Stimulated activated naive CD8-positive, alpha-beta T cell treated with anti-CD3 and anti-CD28 coated beads, Interleukin-15, Interleukin-2, amounts not matched to agents 100 ng/mL and 50 ng/mL, for 24 hours (primary cell): ENCODE results near the gene LRRC28.
"Not testable (repeated sequence)": the region's sequence is repeated elsewhere in the genome, so short reads cannot be mapped to it uniquely, and the experiment has no call there.

ENCODE experiments used
- H3K27ac Mint-ChIP-seq: one replicate; pipeline ENCODE4 v1.8.0; 2021; ENCODE audit warnings: mild to moderate bottlenecking, mixed read lengths
- H3K27me3 Mint-ChIP-seq: one replicate; pipeline ENCODE4 v1.8.0; 2021; ENCODE audit warnings: mixed read lengths
- H3K36me3 Mint-ChIP-seq: one replicate; pipeline ENCODE4 v1.8.0; 2021; ENCODE audit warnings: low read depth, mixed read lengths
- H3K4me1 Mint-ChIP-seq: one replicate; pipeline ENCODE4 v1.8.0; 2021; ENCODE audit warnings: low read depth, mixed read lengths
- H3K4me3 Mint-ChIP-seq: one replicate; pipeline ENCODE4 v1.8.0; 2021; ENCODE audit warnings: mild to moderate bottlenecking, mixed read lengths
- H3K9me3 Mint-ChIP-seq: one replicate; pipeline ENCODE4 v1.8.0; 2021; ENCODE audit warnings: mixed read lengths

LRRC28 gene

DNA sequence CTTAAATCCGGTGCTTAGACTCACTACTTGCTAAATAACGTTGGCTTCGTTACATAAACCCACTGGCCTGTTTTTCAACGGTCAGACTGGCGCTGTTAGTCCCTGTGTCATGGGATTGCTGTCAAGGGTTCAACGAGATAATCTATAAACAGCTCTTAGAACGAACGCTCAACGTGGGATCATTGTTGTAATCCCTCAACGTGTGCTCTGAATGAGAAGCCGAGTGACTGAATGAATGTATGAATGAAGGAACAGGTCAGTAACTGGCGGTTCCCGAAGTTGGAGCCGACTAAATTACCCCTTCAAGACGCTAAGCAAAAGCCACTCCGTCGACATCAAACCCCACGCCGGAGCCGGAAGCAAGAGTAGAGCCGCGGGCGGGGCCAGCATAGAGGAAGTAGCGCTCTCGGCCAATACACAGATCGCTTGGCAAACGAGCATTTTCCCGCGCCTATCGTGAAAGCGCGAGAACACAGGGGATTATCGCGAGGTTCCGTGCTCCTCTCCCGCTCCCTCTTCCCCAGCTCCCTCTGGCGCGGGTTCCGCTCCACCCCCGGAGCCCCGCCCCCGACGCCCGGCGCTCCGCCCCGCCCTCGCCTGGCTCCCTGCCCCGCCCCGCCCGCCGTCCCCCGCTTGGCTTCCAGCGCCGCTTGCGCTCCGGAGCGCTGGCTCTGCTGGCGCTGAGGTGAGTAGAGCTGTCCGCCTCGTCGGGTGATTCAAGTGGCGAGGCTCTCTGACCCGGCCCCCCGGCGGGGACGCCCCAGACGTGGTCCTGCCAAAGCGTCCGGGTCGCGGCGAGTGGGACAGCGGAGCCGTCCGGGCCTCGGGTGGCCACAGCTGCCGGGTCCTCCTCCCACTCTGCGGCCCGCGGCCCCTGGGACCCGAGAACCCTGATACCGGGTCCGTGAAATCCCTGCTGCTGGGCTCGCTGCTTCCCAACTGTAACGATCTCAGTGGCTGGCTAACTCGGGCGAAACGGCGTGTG, at the start of gene LRRC28:
Gene LRRC28 (plus strand): TSS at position 625 of the 985 bp plus-strand sequence. CDS start 4,477 bp downstream, outside the sequence.
- no peaks in the 10 kb centered on the region for H3K27me3 Mint-ChIP-seq
- peaks cover 25% of the 10 kb centered on the region for H3K4me1 Mint-ChIP-seq

GRCh38 chr15:99202176-99202552, 49.1 kb upstream of the LRRC28 start:
- H3K36me3 Mint-ChIP-seq = peaks cover 7% of the 10 kb centered on the region
- no peaks in the 10 kb centered on the region for H3K27me3 Mint-ChIP-seq
- H3K4me1 Mint-ChIP-seq = no peaks in the 10 kb centered on the region
- no peaks in the 10 kb centered on the region for H3K9me3 Mint-ChIP-seq
- H3K4me3 Mint-ChIP-seq = no peak overlapping the region
- no peak overlapping the region for H3K27ac Mint-ChIP-seq

More for the DNA sequence above, at the start of gene LRRC28:
- Mint-ChIP-seq H3K27ac (peak within 1 kb of the TSS; percentile 93), H3K9me3 (no peaks in the 10 kb centered on the region), H3K36me3 (peaks cover 10% of the 10 kb centered on the region), H3K4me3 (no peak within 1 kb of the TSS)

GRCh38 chr15:99207672-99208071, 43.6 kb upstream of the LRRC28 start:
- H3K4me1 Mint-ChIP-seq = no peaks in the 10 kb centered on the region
- no peaks in the 10 kb centered on the region for H3K27me3 Mint-ChIP-seq
- no peak overlapping the region for H3K27ac Mint-ChIP-seq
- no peak overlapping the region for H3K4me3 Mint-ChIP-seq
- H3K9me3 Mint-ChIP-seq = no peaks in the 10 kb centered on the region
- H3K36me3 Mint-ChIP-seq = no peaks in the 10 kb centered on the region

DNA sequence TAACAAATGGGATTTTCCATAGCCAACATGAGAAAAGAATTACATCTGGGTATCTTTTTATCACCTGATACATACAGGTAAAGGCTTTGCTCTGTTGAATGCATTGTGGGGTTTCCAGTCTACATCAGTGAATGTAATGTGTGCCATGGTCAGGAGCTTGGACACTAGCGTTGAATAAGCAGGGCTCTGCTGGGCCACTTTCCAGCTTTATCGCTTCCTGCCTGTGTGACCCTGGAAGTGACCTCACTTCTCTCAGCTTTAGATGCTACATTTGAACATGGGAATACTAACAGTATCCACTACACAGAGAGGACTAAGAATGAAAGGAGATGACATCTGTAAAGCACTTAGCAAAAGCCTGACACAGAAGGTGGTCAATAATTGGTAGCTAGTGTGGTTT, 42.0 kb upstream of the LRRC28 start:
- no peaks in the 10 kb centered on the region for H3K36me3 Mint-ChIP-seq
- H3K27ac Mint-ChIP-seq = no peak overlapping the region
- no peak overlapping the region for H3K4me3 Mint-ChIP-seq
- H3K9me3 Mint-ChIP-seq = no peaks in the 10 kb centered on the region
- H3K4me1 Mint-ChIP-seq = no peaks in the 10 kb centered on the region
- no peaks in the 10 kb centered on the region for H3K27me3 Mint-ChIP-seq

GRCh38 chr15:99210334-99210733, 40.9 kb upstream of the LRRC28 start:
- no peaks in the 10 kb centered on the region for H3K4me1 Mint-ChIP-seq
- H3K36me3 Mint-ChIP-seq = no peaks in the 10 kb centered on the region
- no peak overlapping the region for H3K27ac Mint-ChIP-seq
- no peaks in the 10 kb centered on the region for H3K27me3 Mint-ChIP-seq
- no peak overlapping the region for H3K4me3 Mint-ChIP-seq
- H3K9me3 Mint-ChIP-seq = no peaks in the 10 kb centered on the region

DNA sequence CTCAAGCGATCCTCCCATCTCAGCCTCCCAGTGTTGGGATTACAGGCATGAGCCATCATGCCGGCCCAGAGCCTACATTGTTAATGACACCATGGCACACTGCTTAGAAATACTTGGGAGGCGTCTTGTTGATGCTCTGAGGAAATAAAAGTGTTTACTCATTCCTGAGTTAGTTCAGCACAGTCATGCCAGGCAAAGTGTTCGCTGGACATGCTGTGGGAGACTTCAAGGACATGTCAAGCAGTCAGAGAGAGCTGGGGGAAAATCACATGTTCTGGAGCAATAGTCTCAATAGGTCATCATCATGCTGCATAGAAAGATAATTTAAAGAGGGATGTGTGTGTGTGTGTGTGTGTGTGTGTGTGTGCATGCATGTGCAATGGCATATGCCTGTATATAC, 39.4 kb upstream of the LRRC28 start:
- no peaks in the 10 kb centered on the region for H3K4me1 Mint-ChIP-seq
- H3K27ac Mint-ChIP-seq = no peak overlapping the region
- no peaks in the 10 kb centered on the region for H3K27me3 Mint-ChIP-seq
- H3K9me3 Mint-ChIP-seq = no peaks in the 10 kb centered on the region
- H3K36me3 Mint-ChIP-seq = no peaks in the 10 kb centered on the region
- H3K4me3 Mint-ChIP-seq = no peak overlapping the region

GRCh38 chr15:99212406-99212805, 38.9 kb upstream of the LRRC28 start:
- Mint-ChIP-seq H3K4me1 (no peaks in the 10 kb centered on the region), H3K36me3 (no peaks in the 10 kb centered on the region), H3K27me3 (no peaks in the 10 kb centered on the region), H3K27ac (no peak overlapping the region), H3K4me3 (no peak overlapping the region), H3K9me3 (no peaks in the 10 kb centered on the region)

DNA sequence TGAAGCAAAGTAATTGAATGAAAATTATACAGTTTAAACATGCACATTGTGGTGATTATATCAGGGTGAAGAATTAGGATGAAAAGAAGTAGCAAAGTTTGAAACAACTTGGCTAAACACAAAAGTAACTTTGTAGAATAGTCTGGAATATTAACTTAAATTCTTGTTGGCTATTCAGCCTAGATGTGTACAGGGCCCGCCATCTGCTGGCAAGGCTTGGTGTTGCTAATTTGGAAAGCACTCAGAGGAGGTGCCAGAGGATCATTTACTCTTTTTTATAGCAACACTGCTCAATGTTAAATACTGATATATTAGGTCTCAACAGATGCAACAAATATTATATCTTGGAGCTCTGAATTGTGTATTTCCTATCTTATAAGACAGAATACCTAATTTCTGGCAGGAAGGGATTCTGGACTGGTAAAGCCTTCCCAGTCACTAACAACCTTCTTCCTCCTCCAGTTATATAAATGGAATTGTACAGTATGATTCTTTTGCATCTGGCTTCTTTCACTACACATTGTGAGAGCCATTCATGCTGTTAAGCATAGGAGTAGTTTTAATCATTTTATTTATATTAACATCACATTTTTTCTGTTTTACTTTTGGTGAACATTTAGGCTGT, 38.0 kb upstream of the LRRC28 start:
- Mint-ChIP-seq H3K27me3 (no peaks in the 10 kb centered on the region), H3K4me1 (no peaks in the 10 kb centered on the region), H3K4me3 (no peak overlapping the region), H3K27ac (no peak overlapping the region), H3K9me3 (no peaks in the 10 kb centered on the region), H3K36me3 (peaks cover 5% of the 10 kb centered on the region)

GRCh38 chr15:99224372-99225214, 26.7 kb upstream of the LRRC28 start:
- H3K27me3 Mint-ChIP-seq = no peaks in the 10 kb centered on the region
- no peaks in the 10 kb centered on the region for H3K4me1 Mint-ChIP-seq
- H3K9me3 Mint-ChIP-seq = no peaks in the 10 kb centered on the region
- no peak overlapping the region for H3K4me3 Mint-ChIP-seq
- H3K36me3 Mint-ChIP-seq = peaks cover 10% of the 10 kb centered on the region
- H3K27ac Mint-ChIP-seq = no peak overlapping the region

DNA sequence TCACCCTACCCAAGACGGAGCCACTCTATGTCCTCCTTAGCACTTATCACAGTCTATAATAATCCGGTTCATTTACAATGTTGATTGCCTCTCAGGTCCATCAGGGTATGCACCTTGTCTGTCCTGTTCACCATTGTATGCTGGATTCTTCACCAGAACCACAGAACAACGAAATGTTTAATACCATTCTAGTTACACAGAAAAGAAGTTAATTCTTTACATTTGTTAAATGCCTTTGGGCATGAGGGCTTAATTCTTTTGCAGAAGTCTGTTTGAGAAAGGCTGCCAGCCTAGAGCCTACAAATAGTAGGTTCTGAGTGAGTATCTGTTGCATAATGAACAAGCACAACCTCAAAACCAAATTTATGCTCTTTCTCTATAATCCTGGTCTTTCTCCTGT, 24.5 kb upstream of the LRRC28 start:
- Mint-ChIP-seq H3K9me3 (no peaks in the 10 kb centered on the region), H3K36me3 (peaks cover 10% of the 10 kb centered on the region), H3K27me3 (no peaks in the 10 kb centered on the region), H3K27ac (no peak overlapping the region), H3K4me3 (no peak overlapping the region), H3K4me1 (no peaks in the 10 kb centered on the region)

DNA sequence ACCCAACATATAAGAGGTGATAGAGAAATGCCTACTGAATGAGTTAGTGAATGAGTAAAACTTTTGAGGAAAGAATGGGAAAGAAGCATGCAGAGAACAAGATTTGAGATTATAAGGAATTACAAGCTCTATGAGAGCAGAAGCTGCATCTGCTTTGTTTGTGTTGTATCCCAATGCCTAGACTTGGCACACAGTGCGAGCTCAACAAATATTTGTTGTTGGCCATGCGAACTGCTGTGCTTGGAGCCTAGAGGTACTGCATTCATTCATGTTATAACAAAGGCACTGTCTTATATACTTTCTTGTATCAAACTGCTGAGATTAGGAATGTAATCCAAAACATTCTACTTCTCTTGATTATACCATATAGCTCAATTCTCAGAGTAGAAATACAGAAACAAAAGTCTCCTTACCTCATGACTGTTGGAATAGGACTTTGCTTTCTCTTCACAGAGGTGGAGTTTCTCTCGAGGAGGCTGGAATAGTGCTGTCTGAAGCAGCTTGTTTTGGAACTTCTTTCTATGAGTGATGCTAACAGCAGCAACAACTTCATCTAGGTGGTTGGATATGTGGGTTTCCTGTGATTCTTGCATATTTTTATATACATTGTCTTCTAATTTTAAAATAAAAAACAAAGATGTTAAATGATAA, 23.0 kb upstream of the LRRC28 start:
- Mint-ChIP-seq H3K4me3 (no peak overlapping the region), H3K36me3 (peaks cover 8% of the 10 kb centered on the region), H3K27ac (no peak overlapping the region), H3K4me1 (no peaks in the 10 kb centered on the region), H3K27me3 (no peaks in the 10 kb centered on the region), H3K9me3 (peaks cover 3% of the 10 kb centered on the region)

- no peak overlapping the region for H3K4me3 Mint-ChIP-seq
- H3K9me3 Mint-ChIP-seq = peaks cover 3% of the 10 kb centered on the region
- peaks cover 8% of the 10 kb centered on the region for H3K36me3 Mint-ChIP-seq
These were observed 20.4 kb upstream of the LRRC28 start for GRCh38 chr15:99230867-99231266.

GRCh38 chr15:99232740-99233139, 18.5 kb upstream of the LRRC28 start:
- no peak overlapping the region for H3K27ac Mint-ChIP-seq
- peaks cover 3% of the 10 kb centered on the region for H3K9me3 Mint-ChIP-seq
- H3K4me3 Mint-ChIP-seq = no peak overlapping the region
- H3K36me3 Mint-ChIP-seq = peaks cover 5% of the 10 kb centered on the region
- H3K27me3 Mint-ChIP-seq = no peaks in the 10 kb centered on the region
- no peaks in the 10 kb centered on the region for H3K4me1 Mint-ChIP-seq

More at GRCh38 chr15:99230867-99231266, 20.4 kb upstream of the LRRC28 start:
- no peaks in the 10 kb centered on the region for H3K4me1 Mint-ChIP-seq
- H3K27me3 Mint-ChIP-seq = no peaks in the 10 kb centered on the region
- H3K27ac Mint-ChIP-seq = no peak overlapping the region

- not testable (repeated sequence) for H3K27ac Mint-ChIP-seq, H3K4me1 Mint-ChIP-seq, H3K36me3 Mint-ChIP-seq, H3K27me3 Mint-ChIP-seq, H3K9me3 Mint-ChIP-seq, H3K4me3 Mint-ChIP-seq
These were observed 17.1 kb upstream of the LRRC28 start for GRCh38 chr15:99234160-99234559.
